GOT3 (cell line): ENCODE data around the gene SQOR.

Experiments
- DNase-seq: peaks from one replicate; lab custom pipeline; 2025; ENCODE audit warnings: mixed read lengths; lab: John Stamatoyannopoulos, UW

Gene SQOR

GRCh38 chr15:45660231-45660979 lies 25.6 kb downstream of the SQOR start:
- no peak for DNase-seq

GRCh38 chr15:45662375-45662774 lies 27.5 kb downstream of the SQOR start:
- no peak for DNase-seq

GRCh38 chr15:45664451-45664850 lies 29.6 kb downstream of the SQOR start:
- DNase-seq: no peak

- no peak for DNase-seq
Observed at GRCh38 chr15:45665261-45665660, 30.4 kb downstream of the SQOR start.

- no peak for DNase-seq
Observed at GRCh38 chr15:45666119-45666875, 31.5 kb downstream of the SQOR start.

- DNase-seq: no peak
Observed at GRCh38 chr15:45667002-45667401, 32.2 kb downstream of the SQOR start.

- DNase-seq: no peak
Observed at GRCh38 chr15:45668386-45668785, 33.6 kb downstream of the SQOR start.

- DNase-seq: no peak
Observed at GRCh38 chr15:45669422-45669821, 34.6 kb downstream of the SQOR start.

- no peak for DNase-seq
Observed at GRCh38 chr15:45670091-45670490, 35.3 kb downstream of the SQOR start.

GRCh38 chr15:45670511-45670910 lies 35.7 kb downstream of the SQOR start:
- DNase-seq: no peak

- no peak for DNase-seq
Observed at GRCh38 chr15:45674677-45675076, 39.8 kb downstream of the SQOR start.

- no peak for DNase-seq
Observed at GRCh38 chr15:45677797-45678196, 43.0 kb downstream of the SQOR start.

- no peak for DNase-seq
Observed at GRCh38 chr15:45678459-45679178, 43.8 kb downstream of the SQOR start.

GRCh38 chr15:45684533-45684932 lies 49.7 kb downstream of the SQOR start:
- no peak for DNase-seq

GRCh38 chr15:45689616-45690015 lies 54.8 kb downstream of the SQOR start:
- DNase-seq: no peak

GRCh38 chr15:45690581-45691260 lies 55.9 kb downstream of the SQOR start:
- no peak for DNase-seq

GRCh38 chr15:45701108-45701507 lies 66.3 kb downstream of the SQOR start:
- DNase-seq: no peak

- DNase-seq: no peak
Observed at GRCh38 chr15:45702041-45702440, 67.2 kb downstream of the SQOR start.

GRCh38 chr15:45703670-45704328 lies 69.0 kb downstream of the SQOR start:
- DNase-seq: no peak

- no peak for DNase-seq
Observed at GRCh38 chr15:45704329-45705249, 69.8 kb downstream of the SQOR start.
